OCI-M1 (cell line): ENCODE results near the gene MFAP2.

Experiments
- DNase-seq: peaks from one replicate; lab custom pipeline; 2025; lab: John Stamatoyannopoulos, UW

The MFAP2 gene

GRCh38 chr1:16980473-16981268, at the start of gene MFAP2:
TSS of gene MFAP2 (minus strand) at chr1:16980620. CDS start at chr1:16978273, 2,347 bp downstream.
- no peak for DNase-seq

GRCh38 chr1:17030206-17030605, 49.8 kb upstream of the MFAP2 start:
- DNase-seq = no peak

GRCh38 chr1:17028662-17029188, 48.3 kb upstream of the MFAP2 start:
- no peak for DNase-seq

GRCh38 chr1:17027900-17028299, 47.5 kb upstream of the MFAP2 start:
- DNase-seq = no peak

- no peak for DNase-seq
Measured at GRCh38 chr1:17027403-17027802, 47.0 kb upstream of the MFAP2 start.

GRCh38 chr1:17024721-17025120, 44.3 kb upstream of the MFAP2 start:
- no peak for DNase-seq

GRCh38 chr1:17023573-17023972, 43.2 kb upstream of the MFAP2 start:
- no peak for DNase-seq

- peak; percentile 68 for DNase-seq
Measured at GRCh38 chr1:17023102-17023501, 42.7 kb upstream of the MFAP2 start.

GRCh38 chr1:17021896-17022295, 41.5 kb upstream of the MFAP2 start:
- DNase-seq = no peak

GRCh38 chr1:17020502-17020901, 40.1 kb upstream of the MFAP2 start:
- no peak for DNase-seq

- no peak for DNase-seq
Measured at GRCh38 chr1:17018849-17019248, 38.4 kb upstream of the MFAP2 start.

GRCh38 chr1:17017435-17017834, 37.0 kb upstream of the MFAP2 start:
- no peak for DNase-seq

GRCh38 chr1:17016317-17016661, 35.9 kb upstream of the MFAP2 start:
- DNase-seq = no peak

GRCh38 chr1:17014671-17015567, 34.5 kb upstream of the MFAP2 start:
- no peak for DNase-seq

GRCh38 chr1:17013491-17014320, 33.3 kb upstream of the MFAP2 start:
- DNase-seq = peak; percentile 92

GRCh38 chr1:17012775-17013490, 32.5 kb upstream of the MFAP2 start:
- no peak for DNase-seq

GRCh38 chr1:17011439-17012307, 31.3 kb upstream of the MFAP2 start, which contains the start of gene ATP13A2:
TSS of gene ATP13A2 (minus strand) at chr1:17011928. CDS start at chr1:17011738, 190 bp downstream.
- DNase-seq = peak; percentile 83

- DNase-seq = no peak
Measured at GRCh38 chr1:17011092-17011438, 30.6 kb upstream of the MFAP2 start.

- DNase-seq = peak; percentile 12
Measured at GRCh38 chr1:17009706-17010105, 29.3 kb upstream of the MFAP2 start.

GRCh38 chr1:17008208-17008855, 27.9 kb upstream of the MFAP2 start:
- DNase-seq = no peak
